K562 (cell line): ENCODE measurements around the gene MPZL1. TPM values are rescaled to one million over a fixed set of nuclear protein-coding genes. Genes with fewer than 3 reads are reported as not detected.

Experiments
- E2F6 ChIP-seq, 2 experiments: IDR thresholded peaks; 2 replicates each; pipeline ENCODE4 v1.6.1; 2011; ENCODE audit warnings: borderline replicate concordance in 1 of 2, control low read depth in 1 of 2, low read depth in 1 of 2, low read length in 1 of 2, mild to moderate bottlenecking in 1 of 2, mixed read lengths in 1 of 2, moderate library complexity in 1 of 2; ENCODE audit not compliant: insufficient read depth in 1 of 2, insufficient read length in 1 of 2, poor library complexity in 1 of 2, severe bottlenecking in 1 of 2; ENCODE audit errors: extremely low read depth in 1 of 2
- ERF ChIP-seq: fragments of 450-650 bp; formaldehyde crosslinking; IDR thresholded peaks from 2 replicates; pipeline ENCODE4 v1.4.0; 2020; ENCODE audit warnings: mild to moderate bottlenecking, mixed read lengths
- ESRRB ChIP-seq: fragments of 250-450 bp; sonication (Bioruptor Pico); IDR thresholded peaks from 2 replicates; pipeline ENCODE4 v1.5.0; 2020; ENCODE audit warnings: mild to moderate bottlenecking, moderate library complexity, borderline replicate concordance
- HDAC2 ChIP-seq: fragments of 450-650 bp; IDR thresholded peaks from 2 replicates; pipeline ENCODE4 v1.6.1; 2016; ENCODE audit warnings: mild to moderate bottlenecking
- HMG20B ChIP-seq: fragments of 250-450 bp; sonication (Bioruptor Pico); IDR thresholded peaks from 2 replicates; pipeline ENCODE4 v1.5.0; 2021; ENCODE audit warnings: mild to moderate bottlenecking
- LARP7 ChIP-seq: fragments of 450-650 bp; IDR thresholded peaks from 2 replicates; pipeline ENCODE4 v1.6.1; 2016
- MCM2 ChIP-seq: fragments of 450-650 bp; IDR thresholded peaks from 2 replicates; pipeline ENCODE4 v1.6.1; 2017; ENCODE audit warnings: low read depth, mild to moderate bottlenecking
- MCM7 ChIP-seq, 2 experiments: fragments of 450-650 bp; IDR thresholded peaks; 2 replicates each; pipeline ENCODE4 v1.6.1; 2016 to 2018
- NFIX ChIP-seq: fragments of 250-450 bp; sonication (Bioruptor Pico); IDR thresholded peaks from 2 replicates; pipeline ENCODE4 v1.4.0; 2020; ENCODE audit warnings: low read depth, mild to moderate bottlenecking, moderate library complexity
- RAD51 ChIP-seq: fragments of 450-650 bp; IDR thresholded peaks from 2 replicates; pipeline ENCODE4 v1.7.1; 2016; ENCODE audit warnings: low read depth, mild to moderate bottlenecking, borderline replicate concordance
- SMAD2 ChIP-seq: fragments of 150-350 bp; IDR thresholded peaks from 2 replicates; pipeline ENCODE4 v1.6.1; 2014; ENCODE audit warnings: low read depth, mild to moderate bottlenecking, low read length
- TAL1 ChIP-seq: fragments of 450-650 bp; IDR thresholded peaks from 2 replicates; pipeline ENCODE4 v1.6.1; 2016; ENCODE audit warnings: mild to moderate bottlenecking
- ZNF212 ChIP-seq: fragments of 450-650 bp; formaldehyde crosslinking; IDR thresholded peaks from 2 replicates; pipeline ENCODE4 v1.4.0; 2020; ENCODE audit warnings: mild to moderate bottlenecking
- ZNF23 ChIP-seq: fragments of 250-450 bp; sonication (Bioruptor Pico); IDR thresholded peaks from 2 replicates; pipeline ENCODE4 v1.4.0; 2020; ENCODE audit warnings: mild to moderate bottlenecking
- ZNF3 ChIP-seq: fragments of 250-450 bp; sonication (Bioruptor Pico); IDR thresholded peaks from 2 replicates; pipeline ENCODE4 v1.5.0; 2021; ENCODE audit warnings: mild to moderate bottlenecking, moderate library complexity
- ZNF408 ChIP-seq: fragments of 250-450 bp; sonication (Bioruptor Pico); IDR thresholded peaks from 2 replicates; pipeline ENCODE4 v1.4.0; 2020; ENCODE audit warnings: low read depth, mild to moderate bottlenecking, moderate library complexity
- ZNF609 ChIP-seq: sonication (generic); formaldehyde crosslinking; IDR thresholded peaks from 2 replicates; pipeline ENCODE4 v1.8.1; 2023; ENCODE audit warnings: missing genetic modification reagents, mild to moderate bottlenecking, borderline replicate concordance
- polyA plus RNA-seq, 8 experiments: library from polyadenylated mRNA; depleted of rRNA in 4 of 8; stranded (reverse) in 5 of 8; unstranded in 3 of 8; fragments of >200 nt; fragmentation: Nextera tagmentation in 2 of 8; fragmentation: Illumina TruSeq in 1 of 8; extraction: Ambion mirVana in 2 of 8; extraction: Trizol in 1 of 8; gene quantifications; 2 replicates each; pipeline versions ENCODE4 v1.2.1 to v1.2.3, GENCODE V29; 2011 to 2014; ENCODE audit warnings: inconsistent platforms in 1 of 8, missing spikeins in 1 of 8
- total RNA-seq, 7 experiments: library from RNA; depleted of rRNA in 6 of 7; stranded (reverse); fragments of >200 nt in 6 of 7; fragmentation: Illumina TruSeq in 2 of 7; extraction: Trizol in 2 of 7; gene quantifications; 2 replicates each; pipeline versions ENCODE4 v1.2.1 to v1.2.3, GENCODE V29; 2011 to 2021; ENCODE audit warnings: low replicate concordance in 1 of 7
- TF ChIP-seq, protein P1 (sequence below): IDR thresholded peaks from 3 replicates; pipeline ENCODE4 v1.6.1; 2011; ENCODE audit warnings: borderline replicate concordance, mild to moderate bottlenecking, moderate library complexity; ENCODE audit not compliant: insufficient read length; ENCODE audit errors: extremely low read depth
- TF ChIP-seq, protein P2 (sequence below): fragments of 450-650 bp; formaldehyde crosslinking; conservative IDR thresholded peaks from 2 replicates; pipeline ENCODE4 v1.4.0; 2022; ENCODE audit warnings: mild to moderate bottlenecking, missing genetic modification characterization

MPZL1 gene
- total and polyA plus RNA-seq, 9 of the 15 experiments (the other 6 are each of a cell fraction or from before 2014, with no cell fraction given), result 14.5 to 153 (median 66.5) TPM

DNA sequence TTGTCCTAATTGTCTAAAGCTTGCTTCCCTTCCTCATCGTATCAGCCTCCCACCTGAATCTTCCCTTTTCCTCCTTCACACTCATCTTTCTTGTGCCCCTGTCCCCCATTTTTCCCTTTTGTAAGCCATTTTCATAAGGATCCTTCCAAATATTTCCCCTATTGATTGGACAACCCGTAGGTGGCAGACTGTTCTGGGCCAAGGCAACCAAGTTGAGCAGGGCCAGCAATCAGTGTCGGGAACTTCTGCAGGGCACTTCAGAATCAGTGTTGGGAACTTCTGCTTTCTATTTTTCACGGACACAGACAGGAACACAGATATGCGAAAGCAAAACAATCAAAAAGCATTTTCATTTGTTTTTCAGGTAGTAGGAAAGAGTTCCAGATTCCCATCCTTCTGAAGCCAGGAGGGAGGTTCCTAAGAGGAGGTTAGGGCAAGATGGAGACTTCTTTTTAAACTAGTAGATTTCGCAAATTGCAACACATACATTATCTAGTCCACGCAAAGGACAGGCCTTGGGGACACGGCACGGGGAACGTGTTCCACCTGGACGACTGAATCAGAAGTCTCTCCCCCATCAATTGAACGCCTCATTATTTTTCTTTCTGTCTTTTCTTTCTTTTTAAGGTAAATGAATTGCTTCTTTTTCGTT lies 691 bp upstream of the MPZL1 start (continued):
- no peak for TF ChIP-seq MCM2
- peak; percentile 83; the same call in 1 of the 2 replicates for TF ChIP-seq HDAC2
- TF ChIP-seq, protein P1, sequence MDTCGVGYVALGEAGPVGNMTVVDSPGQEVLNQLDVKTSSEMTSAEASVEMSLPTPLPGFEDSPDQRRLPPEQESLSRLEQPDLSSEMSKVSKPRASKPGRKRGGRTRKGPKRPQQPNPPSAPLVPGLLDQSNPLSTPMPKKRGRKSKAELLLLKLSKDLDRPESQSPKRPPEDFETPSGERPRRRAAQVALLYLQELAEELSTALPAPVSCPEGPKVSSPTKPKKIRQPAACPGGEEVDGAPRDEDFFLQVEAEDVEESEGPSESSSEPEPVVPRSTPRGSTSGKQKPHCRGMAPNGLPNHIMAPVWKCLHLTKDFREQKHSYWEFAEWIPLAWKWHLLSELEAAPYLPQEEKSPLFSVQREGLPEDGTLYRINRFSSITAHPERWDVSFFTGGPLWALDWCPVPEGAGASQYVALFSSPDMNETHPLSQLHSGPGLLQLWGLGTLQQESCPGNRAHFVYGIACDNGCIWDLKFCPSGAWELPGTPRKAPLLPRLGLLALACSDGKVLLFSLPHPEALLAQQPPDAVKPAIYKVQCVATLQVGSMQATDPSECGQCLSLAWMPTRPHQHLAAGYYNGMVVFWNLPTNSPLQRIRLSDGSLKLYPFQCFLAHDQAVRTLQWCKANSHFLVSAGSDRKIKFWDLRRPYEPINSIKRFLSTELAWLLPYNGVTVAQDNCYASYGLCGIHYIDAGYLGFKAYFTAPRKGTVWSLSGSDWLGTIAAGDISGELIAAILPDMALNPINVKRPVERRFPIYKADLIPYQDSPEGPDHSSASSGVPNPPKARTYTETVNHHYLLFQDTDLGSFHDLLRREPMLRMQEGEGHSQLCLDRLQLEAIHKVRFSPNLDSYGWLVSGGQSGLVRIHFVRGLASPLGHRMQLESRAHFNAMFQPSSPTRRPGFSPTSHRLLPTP, result no peak
- TF ChIP-seq TAL1, result no peak
- TF ChIP-seq RAD51, result peak; percentile 8; the same call in 1 of the 2 replicates
- TF ChIP-seq HMG20B (CRISPR knock-in tag), result no peak
- TF ChIP-seq ZNF212 (CRISPR knock-in tag), result no peak
- no peak for TF ChIP-seq SMAD2
- no peak for TF ChIP-seq ZNF23 (CRISPR knock-in tag)
- TF ChIP-seq, protein P2, sequence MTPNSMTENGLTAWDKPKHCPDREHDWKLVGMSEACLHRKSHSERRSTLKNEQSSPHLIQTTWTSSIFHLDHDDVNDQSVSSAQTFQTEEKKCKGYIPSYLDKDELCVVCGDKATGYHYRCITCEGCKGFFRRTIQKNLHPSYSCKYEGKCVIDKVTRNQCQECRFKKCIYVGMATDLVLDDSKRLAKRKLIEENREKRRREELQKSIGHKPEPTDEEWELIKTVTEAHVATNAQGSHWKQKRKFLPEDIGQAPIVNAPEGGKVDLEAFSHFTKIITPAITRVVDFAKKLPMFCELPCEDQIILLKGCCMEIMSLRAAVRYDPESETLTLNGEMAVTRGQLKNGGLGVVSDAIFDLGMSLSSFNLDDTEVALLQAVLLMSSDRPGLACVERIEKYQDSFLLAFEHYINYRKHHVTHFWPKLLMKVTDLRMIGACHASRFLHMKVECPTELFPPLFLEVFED (CRISPR knock-in tag), result no peak
- TF ChIP-seq E2F6 (IDR thresholded peaks at IDR 0.05; ENCODE audit: borderline replicate concordance in 1 of 2, extremely low read depth in 1 of 2, insufficient read depth in 1 of 2, insufficient read length in 1 of 2, low read depth in 1 of 2, low read length in 1 of 2, poor library complexity in 1 of 2, severe bottlenecking in 1 of 2), result no peak
- no peak for TF ChIP-seq MCM7 (IDR thresholded peaks at IDR 0.05)
- TF ChIP-seq NFIX (CRISPR knock-in tag), result no peak
- no peak for TF ChIP-seq ESRRB (CRISPR knock-in tag)
- no peak for TF ChIP-seq LARP7
- no peak for TF ChIP-seq ERF (CRISPR knock-in tag)
- no peak for TF ChIP-seq ZNF3
- no peak for TF ChIP-seq ZNF408
- TF ChIP-seq ZNF609 (CRISPR knock-in tag), result 0 out of 2 replicates have a peak, but pooled peaks have one; percentile 58
